ENCODE data around the gene CD68. TPM values are rescaled to one million over a fixed set of nuclear protein-coding genes. Genes with fewer than 3 reads are reported as not detected.

The CD68 gene
- polyA plus RNA-seq, 1 donor from 2014 or later = 26.9 TPM

- Mint-ChIP-seq H3K27me3 (no peaks in the 10 kb centered on the region), H3K27ac (peak within 1 kb of the TSS in 1 of 3 donors; percentile 3), H3K4me3 (peak within 1 kb of the TSS in 2 of 4 donors; percentile 29 to 34), H3K36me3 (no peaks in the 10 kb centered on the region), H3K4me1 (peaks cover 3 to 12% (median 5%) of the 10 kb centered on the region in 3 donors), H3K9me3 (no peaks in the 10 kb centered on the region)
Measured at GRCh38 chr17:7629939-7630571, 50.6 kb downstream of the CD68 start, which contains the start of gene SHBG. Gene SHBG (plus strand): TSS chr17:7630135. CDS start chr17:7630173, 38 bp downstream.

Other genes with a start within 250 kb of the CD68 start
- 251 TPM for gene ACAP1, start 243.1 kb upstream of the CD68 start, polyA plus RNA-seq
- 6.8 TPM for gene KCTD11, start 227.5 kb upstream of the CD68 start, polyA plus RNA-seq
- gene TMEM95, start 224.5 kb upstream of the CD68 start, polyA plus RNA-seq = not detected
- gene TNK1, start 198.5 kb upstream of the CD68 start, polyA plus RNA-seq = 4.4 TPM
- 113 TPM for gene PLSCR3, start 185.1 kb upstream of the CD68 start, polyA plus RNA-seq
- gene TMEM256, start 175.5 kb upstream of the CD68 start, polyA plus RNA-seq = 84.7 TPM
- not detected for gene NLGN2, start 171.8 kb upstream of the CD68 start, polyA plus RNA-seq
- gene SPEM1, start 159.3 kb upstream of the CD68 start, polyA plus RNA-seq = not detected
- not detected for gene SPEM2, start 154.0 kb upstream of the CD68 start, polyA plus RNA-seq
- not detected for gene SPEM3, start 150.8 kb upstream of the CD68 start, polyA plus RNA-seq
- gene TMEM102, start 144.2 kb upstream of the CD68 start, polyA plus RNA-seq = 25.5 TPM
- gene FGF11, start 140.1 kb upstream of the CD68 start, polyA plus RNA-seq = not detected
- 13.8 TPM for gene CHRNB1, start 134.6 kb upstream of the CD68 start, polyA plus RNA-seq
- 15.9 TPM for gene ZBTB4, start 100.0 kb upstream of the CD68 start, polyA plus RNA-seq
- gene SLC35G6, start 98.2 kb upstream of the CD68 start, polyA plus RNA-seq = not detected
- gene POLR2A, start 95.3 kb upstream of the CD68 start, polyA plus RNA-seq = 55.7 TPM
- 45.1 TPM for gene TNFSF12, start 30.6 kb upstream of the CD68 start, polyA plus RNA-seq
- gene TNFSF13, start 20.9 kb upstream of the CD68 start, polyA plus RNA-seq = 5.1 TPM
- gene SENP3, start 17.7 kb upstream of the CD68 start, polyA plus RNA-seq = 19.0 TPM
- gene MPDU1, start 4.2 kb downstream of the CD68 start, polyA plus RNA-seq = 37.9 TPM
- gene SOX15, start 10.5 kb downstream of the CD68 start, polyA plus RNA-seq = not detected
- 20.0 TPM for gene FXR2, start 35.3 kb downstream of the CD68 start, polyA plus RNA-seq
- gene SAT2, start 48.2 kb downstream of the CD68 start, polyA plus RNA-seq = 37.7 TPM
- not detected for gene SHBG, start 50.5 kb downstream of the CD68 start, polyA plus RNA-seq
- gene ATP1B2, start 71.3 kb downstream of the CD68 start, polyA plus RNA-seq = not detected
- 55.0 TPM for gene TP53, start 107.9 kb downstream of the CD68 start, polyA plus RNA-seq
- gene WRAP53, start 108.8 kb downstream of the CD68 start, polyA plus RNA-seq = 15.3 TPM
- not detected for gene EFNB3, start 125.6 kb downstream of the CD68 start, polyA plus RNA-seq
- gene DNAH2, start 138.1 kb downstream of the CD68 start, polyA plus RNA-seq = not detected